ENCODE measurements around the gene C8B.

Gene C8B

GRCh38 chr1:56931686-56932085 is 34.1 kb downstream of the C8B start:
- no peak for DNase-seq (ENCODE audit: low read depth in 2 of 2)

GRCh38 chr1:56931211-56931610 is 34.6 kb downstream of the C8B start:
- DNase-seq (ENCODE audit: low read depth in 2 of 2): no peak

GRCh38 chr1:56929492-56929891 is 36.3 kb downstream of the C8B start:
- DNase-seq (ENCODE audit: low read depth in 2 of 2): no peak

- DNase-seq (ENCODE audit: low read depth in 2 of 2): no peak
Observed at GRCh38 chr1:56927986-56928385, 37.8 kb downstream of the C8B start.

- DNase-seq (ENCODE audit: low read depth in 2 of 2): no peak
Observed at GRCh38 chr1:56927171-56927570, 38.6 kb downstream of the C8B start.

- no peak for DNase-seq (ENCODE audit: low read depth in 2 of 2)
Observed at GRCh38 chr1:56925193-56925592, 40.6 kb downstream of the C8B start.

- DNase-seq (ENCODE audit: low read depth in 2 of 2): no peak
Observed at GRCh38 chr1:56924116-56924515, 41.7 kb downstream of the C8B start.

GRCh38 chr1:56923201-56923600 is 42.6 kb downstream of the C8B start:
- DNase-seq (ENCODE audit: low read depth in 2 of 2): no peak

- no peak for DNase-seq (ENCODE audit: low read depth in 2 of 2)
Observed at GRCh38 chr1:56922507-56922906, 43.3 kb downstream of the C8B start.

GRCh38 chr1:56922070-56922469 is 43.7 kb downstream of the C8B start:
- no peak for DNase-seq (ENCODE audit: low read depth in 2 of 2)

GRCh38 chr1:56921479-56921878 is 44.3 kb downstream of the C8B start:
- DNase-seq (ENCODE audit: low read depth in 2 of 2): no peak

GRCh38 chr1:56920591-56921001 is 45.2 kb downstream of the C8B start:
- no peak for DNase-seq (ENCODE audit: low read depth in 2 of 2)

- no peak for DNase-seq (ENCODE audit: low read depth in 2 of 2)
Observed at GRCh38 chr1:56917356-56917755, 48.5 kb downstream of the C8B start.

GRCh38 chr1:56916630-56917029 is 49.2 kb downstream of the C8B start:
- DNase-seq (ENCODE audit: low read depth in 2 of 2): no peak

- DNase-seq (ENCODE audit: low read depth in 2 of 2): no peak
Observed at GRCh38 chr1:56915960-56916359, 49.9 kb downstream of the C8B start.

- no peak for DNase-seq (ENCODE audit: low read depth in 2 of 2)
Observed at GRCh38 chr1:56912325-56912724, 53.5 kb downstream of the C8B start.

GRCh38 chr1:56911098-56911938 is 54.5 kb downstream of the C8B start:
- no peak for DNase-seq (ENCODE audit: low read depth in 2 of 2)

- no peak for DNase-seq (ENCODE audit: low read depth in 2 of 2)
Observed at GRCh38 chr1:56910441-56910985, 55.3 kb downstream of the C8B start.

- no peak for DNase-seq (ENCODE audit: low read depth in 2 of 2)
Observed at GRCh38 chr1:56908619-56909221, 57.1 kb downstream of the C8B start.

GRCh38 chr1:56905667-56906066 is 60.1 kb downstream of the C8B start:
- no peak for DNase-seq (ENCODE audit: low read depth in 2 of 2)

- DNase-seq (ENCODE audit: low read depth in 2 of 2): no peak
Observed at GRCh38 chr1:56904663-56905397, 61.0 kb downstream of the C8B start.

- no peak for DNase-seq (ENCODE audit: low read depth in 2 of 2)
Observed at GRCh38 chr1:56903778-56904177, 62.0 kb downstream of the C8B start.
